ENCODE data around the gene AHR.

- TF ChIP-seq CTCF (IDR thresholded peaks at IDR 0.05; ENCODE audit: poor library complexity), result no peak
- TF ChIP-seq EZH2 (IDR thresholded peaks at IDR 0.05; ENCODE audit: borderline replicate concordance), result no peak
Observed at GRCh38 chr7:17333221-17333620, 34.8 kb downstream of the AHR start.
